ENCODE results near the gene TRNAU1AP. TPM values are rescaled to one million over a fixed set of nuclear protein-coding genes. Genes with fewer than 3 reads are reported as not detected.
A peak's percentile ranks its signal among the peaks of the same experiment; 100 is the strongest.

The TRNAU1AP gene
- total RNA-seq, 1 donor from 2014 or later, result 42.0 TPM

GRCh38 chr1:28601696-28602095 lies 48.8 kb downstream of the TRNAU1AP start:
- Mint-ChIP-seq H3K9me3 (no peaks in the 10 kb centered on the region), H3K36me3 (ENCODE audit: low read depth) (peaks cover 37% of the 10 kb centered on the region), H3K4me1 (no peaks in the 10 kb centered on the region), H3K4me3 (no peak overlapping the region), H3K27ac (no peak overlapping the region), H3K27me3 (no peaks in the 10 kb centered on the region)
- ATAC-seq (ENCODE audit: low read depth), result no peak
- POLR2A ChIA-PET, result interaction anchor here (2.2 to 4.6 kb wide), 2 partner anchors 20 to 88 kb away, joined by 16 to 38 read pairs; no protein-coding TSS in a partner anchor
- intact Hi-C loops (cut with micrococcal nuclease), result loop anchor here (2.0 to 5.0 kb wide), 2 partner anchors 193 to 354 kb away; no protein-coding TSS in a partner anchor
- TF ChIP-seq CTCF (IDR thresholded peaks at IDR 0.05), result no peak
- CTCF ChIA-PET, result interaction anchor here (0.7 to 2.5 kb wide), 5 partner anchors 22 to 275 kb away, joined by 3 to 9 read pairs (median 6); no protein-coding TSS in a partner anchor
- DNase-seq, result no peak

DNA sequence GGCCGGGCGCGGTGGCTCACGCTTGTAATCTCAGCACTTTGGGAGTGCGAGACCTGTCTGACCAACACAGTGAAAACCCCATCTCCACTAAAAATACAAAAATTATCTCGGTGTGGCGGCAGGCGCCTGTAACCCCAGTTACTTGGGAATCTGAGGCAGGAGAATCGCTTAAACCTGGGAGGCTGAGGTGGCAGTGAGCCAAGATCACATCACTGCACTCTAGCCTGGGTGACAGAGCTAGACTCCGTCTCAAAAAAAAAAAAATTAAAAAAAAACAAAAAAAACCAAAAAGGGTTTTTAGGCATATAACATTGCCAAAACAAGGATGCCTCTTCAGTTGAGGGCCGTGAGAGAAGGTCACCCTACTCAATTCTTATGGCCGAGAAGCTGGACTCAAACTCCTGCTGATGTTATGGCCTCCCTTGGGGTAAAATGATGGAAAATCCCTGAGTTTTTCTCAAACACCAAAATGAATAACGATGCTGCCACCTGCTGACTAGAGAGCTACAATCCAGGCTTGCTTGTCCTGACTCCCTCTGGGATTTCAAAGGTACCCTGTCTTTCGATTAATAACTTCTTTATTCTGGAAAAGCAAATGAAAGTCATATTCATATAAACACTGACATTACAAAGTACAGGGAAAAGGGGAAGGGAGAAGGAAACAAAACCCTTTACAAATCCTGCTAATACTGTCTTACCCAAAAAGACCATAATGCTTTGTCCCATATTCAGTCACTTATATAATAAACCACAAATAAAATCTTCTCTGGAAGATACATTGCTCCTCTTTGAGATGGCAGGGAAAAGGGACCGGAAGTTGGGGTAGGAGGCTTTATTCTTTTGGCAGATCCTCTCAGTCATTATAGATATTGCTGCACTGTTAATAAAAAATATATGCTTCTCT lies 49.9 kb downstream of the TRNAU1AP start:
- CTCF ChIA-PET, result interaction anchor here (0.6 to 2.5 kb wide), 12 partner anchors 18 to 354 kb away, joined by 3 to 11 read pairs (median 6); no protein-coding TSS in a partner anchor
- peak; percentile 53 for TF ChIP-seq CTCF (IDR thresholded peaks at IDR 0.05)
- Mint-ChIP-seq H3K36me3 (ENCODE audit: low read depth) (peaks cover 43% of the 10 kb centered on the region), H3K4me1 (no peaks in the 10 kb centered on the region), H3K27ac (no peak overlapping the region), H3K4me3 (no peak overlapping the region), H3K9me3 (no peaks in the 10 kb centered on the region), H3K27me3 (no peaks in the 10 kb centered on the region)
- no peak for DNase-seq
- peak; percentile 42 for ATAC-seq (ENCODE audit: low read depth)
- intact Hi-C loops (cut with micrococcal nuclease), result loop anchor here (1.0 to 5.0 kb wide), 4 partner anchors 84 to 355 kb away; no protein-coding TSS in a partner anchor
- POLR2A ChIA-PET, result interaction anchor here (0.6 to 4.6 kb wide), 12 partner anchors 22 to 1692 kb away, joined by 3 to 38 read pairs (median 4); partner anchors contain the start of genes RCC1 and TRNAU1AP

DNA sequence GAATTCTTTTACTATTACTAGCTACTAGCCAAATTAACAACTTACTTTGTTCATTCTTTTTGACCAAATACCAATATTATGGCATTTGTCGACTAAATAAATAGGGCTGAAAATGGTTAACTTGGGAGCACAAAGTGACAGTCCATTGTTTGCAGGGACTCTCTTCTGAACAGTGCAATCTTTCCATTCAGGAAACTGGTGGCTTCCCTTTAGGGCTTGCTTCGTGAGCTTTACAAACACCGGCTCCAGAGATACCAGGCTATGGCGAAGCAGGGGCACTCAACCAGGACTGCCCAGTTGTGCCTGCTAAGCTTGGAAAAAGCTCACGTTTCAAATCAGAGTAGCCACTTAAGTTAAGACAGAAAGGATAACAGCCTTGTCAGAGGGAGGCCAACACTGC lies 51.5 kb downstream of the TRNAU1AP start:
- intact Hi-C loops (cut with micrococcal nuclease), result loop anchor here (5.0 kb wide), 1 partner anchor 357 kb away; no protein-coding TSS in a partner anchor
- POLR2A ChIA-PET, result interaction anchor here (0.6 to 4.6 kb wide), 2 partner anchors 23 to 355 kb away, joined by 3 to 38 read pairs; no protein-coding TSS in a partner anchor

GRCh38 chr1:28604962-28605361 lies 52.1 kb downstream of the TRNAU1AP start:
- Mint-ChIP-seq H3K4me1 (no peaks in the 10 kb centered on the region), H3K36me3 (ENCODE audit: low read depth) (peaks cover 51% of the 10 kb centered on the region), H3K27me3 (no peaks in the 10 kb centered on the region), H3K27ac (no peak overlapping the region), H3K4me3 (no peak overlapping the region), H3K9me3 (no peaks in the 10 kb centered on the region)
- no peak for TF ChIP-seq CTCF (IDR thresholded peaks at IDR 0.05)
- CTCF ChIA-PET, result interaction anchor here (1.4 kb wide), 2 partner anchors 245 to 251 kb away, joined by 3 to 6 read pairs; no protein-coding TSS in a partner anchor
- POLR2A ChIA-PET, result interaction anchor here (0.6 to 4.6 kb wide), 2 partner anchors 24 to 356 kb away, joined by 3 to 38 read pairs; no protein-coding TSS in a partner anchor
- no peak for DNase-seq
- intact Hi-C loops (cut with micrococcal nuclease), result loop anchor here (5.0 kb wide), 1 partner anchor 358 kb away; no protein-coding TSS in a partner anchor
- no peak for ATAC-seq (ENCODE audit: low read depth)

More for the DNA sequence above, 51.5 kb downstream of the TRNAU1AP start:
- no peaks in the 10 kb centered on the region for H3K27me3 Mint-ChIP-seq
- peaks cover 47% of the 10 kb centered on the region for H3K36me3 Mint-ChIP-seq (ENCODE audit: low read depth)
- ATAC-seq (ENCODE audit: low read depth) (no peak), DNase-seq (no peak)
- CTCF ChIA-PET, result interaction anchor here (0.9 to 2.5 kb wide), 7 partner anchors 11 to 356 kb away, joined by 3 to 11 read pairs (median 6); no protein-coding TSS in a partner anchor
- no peak for TF ChIP-seq CTCF (IDR thresholded peaks at IDR 0.05)
- no peaks in the 10 kb centered on the region for H3K9me3 Mint-ChIP-seq
- H3K27ac Mint-ChIP-seq, result no peak overlapping the region
- no peak overlapping the region for H3K4me3 Mint-ChIP-seq
- no peaks in the 10 kb centered on the region for H3K4me1 Mint-ChIP-seq
